A673 (cell line): ENCODE data around the gene SPATA25.

Experiments
- CTCF ChIP-seq: fragments of 300-800, 200-600 bp; sonication (generic); conservative IDR thresholded peaks from 2 replicates; pipeline ENCODE4 v1.5.1; 2017; ENCODE audit warnings: low read depth, mild to moderate bottlenecking, antibody characterized with exemption, low read length, moderate library complexity, mixed read lengths
- EZH2 ChIP-seq: fragments of 200-600 bp; sonication (generic); IDR thresholded peaks from 2 replicates; pipeline ENCODE4 v1.6.1; 2017; ENCODE audit warnings: borderline replicate concordance, low read depth, mild to moderate bottlenecking, mixed read lengths, antibody characterized with exemption, low read length; ENCODE audit not compliant: poor library complexity, severe bottlenecking

DNA sequence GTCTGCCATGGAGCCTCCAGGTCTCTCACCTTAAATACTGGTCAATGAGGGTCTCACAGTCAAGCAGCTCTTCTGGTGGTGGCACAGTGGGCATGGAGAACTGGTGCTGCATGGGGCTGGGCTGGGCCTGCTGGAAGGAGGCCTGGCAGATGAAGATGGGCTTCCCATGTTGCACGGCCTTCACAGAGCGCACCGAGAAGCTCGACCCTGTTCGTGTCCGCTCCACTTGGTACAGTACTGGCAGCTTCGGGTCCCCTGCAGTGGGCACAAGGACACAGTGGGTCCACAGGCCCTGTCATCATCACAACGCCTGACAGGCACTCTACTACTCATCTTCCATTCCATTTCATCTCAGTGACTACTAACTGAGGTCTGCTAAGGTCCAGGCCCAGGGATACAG is 39.0 kb downstream of the SPATA25 start:
- TF ChIP-seq CTCF, result no peak
- no peak for TF ChIP-seq EZH2
